Neural progenitor cell (in vitro differentiated cells): ENCODE data around the gene CCDC51. TPM values are rescaled to one million over a fixed set of nuclear protein-coding genes. Genes with fewer than 3 reads are reported as not detected.

Experiments used
- DNase-seq: peaks from one replicate; pipeline ENCODE4 v3.0.0-alpha.2; 2016; ENCODE audit warnings: low spot score
- H2AFZ ChIP-seq: fragments of 200-600 bp; sonication (generic); replicated peaks from 2 replicates; pipeline ENCODE4 v1.6.1; 2016; ENCODE audit warnings: antibody characterized with exemption
- H3F3A ChIP-seq: fragments of 200-600 bp; sonication (generic); 2 replicates; pipeline ENCODE4 v1.6.1; 2016; ENCODE audit warnings: antibody characterized with exemption, low read depth
- H3K27ac ChIP-seq: fragments of 200-600 bp; sonication (generic); 2 replicates; pipeline ENCODE4 v1.5.1; 2016; ENCODE audit warnings: mild to moderate bottlenecking
- H3K27me3 ChIP-seq: fragments of 200-600 bp; sonication (generic); 2 replicates; pipeline ENCODE4 v1.6.1; 2016; ENCODE audit warnings: mild to moderate bottlenecking, moderate library complexity
- H3K36me3 ChIP-seq: fragments of 200-600 bp; sonication (generic); 2 replicates; pipeline ENCODE4 v1.5.1; 2016
- H3K4me1 ChIP-seq: fragments of 200-600 bp; sonication (generic); 2 replicates; pipeline ENCODE4 v1.6.1; 2016; ENCODE audit warnings: mixed run types
- H3K4me2 ChIP-seq: fragments of 200-600 bp; sonication (generic); 2 replicates; pipeline ENCODE4 v1.6.1; 2016
- H3K4me3 ChIP-seq: fragments of 200-600 bp; sonication (generic); 2 replicates; pipeline ENCODE4 v1.5.1; 2016
- H3K79me2 ChIP-seq: fragments of 200-600 bp; sonication (generic); 2 replicates; pipeline ENCODE4 v1.6.1; 2016; ENCODE audit warnings: low read depth
- H3K9ac ChIP-seq: fragments of 200-600 bp; sonication (generic); 2 replicates; pipeline ENCODE4 v1.6.1; 2016
- H3K9me3 ChIP-seq: fragments of 200-600 bp; sonication (generic); 2 replicates; pipeline ENCODE4 v1.5.1; 2016; ENCODE audit warnings: low read depth
- H4K20me1 ChIP-seq: fragments of 200-600 bp; sonication (generic); 2 replicates; pipeline ENCODE4 v1.6.1; 2016; ENCODE audit warnings: low read depth
- H3K27ac Mint-ChIP-seq: 3 replicates; pipeline ENCODE4 v1.8.0; 2021; ENCODE audit warnings: mixed read lengths
- H3K27me3 Mint-ChIP-seq: 2 replicates; pipeline ENCODE4 v1.8.0; 2022; ENCODE audit warnings: low read depth, mild to moderate bottlenecking, inconsistent platforms, moderate library complexity, mixed read lengths; ENCODE audit not compliant: insufficient read depth
- H3K36me3 Mint-ChIP-seq: 3 replicates; pipeline ENCODE4 v1.8.0; 2021; ENCODE audit warnings: mixed read lengths
- H3K4me1 Mint-ChIP-seq: 3 replicates; pipeline ENCODE4 v1.8.0; 2021; ENCODE audit warnings: mixed read lengths
- H3K4me3 Mint-ChIP-seq: 3 replicates; pipeline ENCODE4 v1.8.0; 2021; ENCODE audit warnings: mild to moderate bottlenecking, moderate library complexity, mixed read lengths
- H3K9me3 Mint-ChIP-seq: 3 replicates; pipeline ENCODE4 v1.8.0; 2020; ENCODE audit warnings: mixed read lengths
- EZH2 ChIP-seq: fragments of 200-600 bp; sonication (generic); IDR thresholded peaks from 2 replicates; pipeline ENCODE4 v1.6.1; 2017; ENCODE audit warnings: antibody characterized with exemption, mild to moderate bottlenecking, moderate library complexity
- EZH2phosphoT487 ChIP-seq: fragments of 200-600 bp; sonication (generic); IDR thresholded peaks from 2 replicates; pipeline ENCODE4 v1.6.1; 2017; ENCODE audit warnings: antibody characterized with exemption
- total RNA-seq: library from RNA; depleted of rRNA; stranded (reverse); fragments of >200 nt; gene quantifications from 2 replicates; pipeline ENCODE4 v1.2.3, GENCODE V29; 2015; ENCODE audit warnings: low replicate concordance
- TF ChIP-seq, protein P1 (sequence below): fragments of 200-600 bp; sonication (generic); IDR thresholded peaks from 2 replicates; pipeline ENCODE4 v1.5.1; 2017; ENCODE audit warnings: antibody characterized with exemption, mild to moderate bottlenecking

The CCDC51 gene
- total RNA-seq, 1 donor from 2014 or later: 13.9 TPM

- Mint-ChIP-seq H3K36me3 (peaks cover 6% of the 10 kb centered on the region), H3K27me3 (no peaks in the 10 kb centered on the region), H3K4me1 (peaks cover 47% of the 10 kb centered on the region), H3K27ac (peak within 1 kb of the TSS; percentile 87), H3K4me3 (peak within 1 kb of the TSS; percentile 91), H3K9me3 (no peaks in the 10 kb centered on the region)
- peak within 1 kb of the TSS; percentile 91 for H3K9ac ChIP-seq
- TF ChIP-seq EZH2: no peak
- TF ChIP-seq, protein P1, sequence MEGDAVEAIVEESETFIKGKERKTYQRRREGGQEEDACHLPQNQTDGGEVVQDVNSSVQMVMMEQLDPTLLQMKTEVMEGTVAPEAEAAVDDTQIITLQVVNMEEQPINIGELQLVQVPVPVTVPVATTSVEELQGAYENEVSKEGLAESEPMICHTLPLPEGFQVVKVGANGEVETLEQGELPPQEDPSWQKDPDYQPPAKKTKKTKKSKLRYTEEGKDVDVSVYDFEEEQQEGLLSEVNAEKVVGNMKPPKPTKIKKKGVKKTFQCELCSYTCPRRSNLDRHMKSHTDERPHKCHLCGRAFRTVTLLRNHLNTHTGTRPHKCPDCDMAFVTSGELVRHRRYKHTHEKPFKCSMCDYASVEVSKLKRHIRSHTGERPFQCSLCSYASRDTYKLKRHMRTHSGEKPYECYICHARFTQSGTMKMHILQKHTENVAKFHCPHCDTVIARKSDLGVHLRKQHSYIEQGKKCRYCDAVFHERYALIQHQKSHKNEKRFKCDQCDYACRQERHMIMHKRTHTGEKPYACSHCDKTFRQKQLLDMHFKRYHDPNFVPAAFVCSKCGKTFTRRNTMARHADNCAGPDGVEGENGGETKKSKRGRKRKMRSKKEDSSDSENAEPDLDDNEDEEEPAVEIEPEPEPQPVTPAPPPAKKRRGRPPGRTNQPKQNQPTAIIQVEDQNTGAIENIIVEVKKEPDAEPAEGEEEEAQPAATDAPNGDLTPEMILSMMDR: no peak
- no peak for TF ChIP-seq EZH2phosphoT487
- peak within 1 kb of the TSS; percentile 97 for H3K4me3 ChIP-seq
- H3K36me3 ChIP-seq: no peaks in the 10 kb centered on the region
- H3K4me1 ChIP-seq: peaks cover 36% of the 10 kb centered on the region
- peaks cover 62% of the 10 kb centered on the region for H3K79me2 ChIP-seq
- H2AFZ ChIP-seq: peak within 1 kb of the TSS; percentile 76
- peaks cover 45% of the 10 kb centered on the region for H3F3A ChIP-seq
- H3K4me2 ChIP-seq: peak within 1 kb of the TSS; percentile 97
- H3K27ac ChIP-seq: peak within 1 kb of the TSS; percentile 93
- H4K20me1 ChIP-seq: peaks cover 35% of the 10 kb centered on the region
- no peaks in the 10 kb centered on the region for H3K27me3 ChIP-seq
- DNase-seq: peak; percentile 88
- no peaks in the 10 kb centered on the region for H3K9me3 ChIP-seq
These were observed 9.8 kb downstream of the CCDC51 start, which contains the start of gene PLXNB1 for GRCh38 chr3:48429960-48430707. TSS of gene PLXNB1 (minus strand) at chr3:48430086. CDS start at chr3:48424611, 5,475 bp downstream.

GRCh38 chr3:48429317-48429959 lies 10.5 kb downstream of the CCDC51 start:
- Histone ChIP-seq H3K4me3 (peak overlapping the region; percentile 97), H3K4me2 (peak overlapping the region; percentile 97), H3K9me3 (no peaks in the 10 kb centered on the region), H2AFZ (peak overlapping the region; percentile 76), H3K27ac (peak overlapping the region; percentile 93), H3K9ac (peak overlapping the region; percentile 91), H4K20me1 (peaks cover 42% of the 10 kb centered on the region), H3F3A (peaks cover 45% of the 10 kb centered on the region), H3K4me1 (peaks cover 36% of the 10 kb centered on the region), H3K79me2 (peaks cover 62% of the 10 kb centered on the region), H3K27me3 (no peaks in the 10 kb centered on the region), H3K36me3 (no peaks in the 10 kb centered on the region)
- Mint-ChIP-seq H3K4me3 (peak overlapping the region; percentile 91), H3K27me3 (no peaks in the 10 kb centered on the region), H3K27ac (peak overlapping the region; percentile 87), H3K9me3 (no peaks in the 10 kb centered on the region), H3K4me1 (peaks cover 53% of the 10 kb centered on the region), H3K36me3 (peaks cover 6% of the 10 kb centered on the region)
- DNase-seq: peak; percentile 92
- TF ChIP-seq EZH2 (no peak), EZH2phosphoT487 (no peak)
- TF ChIP-seq, protein P1: no peak

DNA sequence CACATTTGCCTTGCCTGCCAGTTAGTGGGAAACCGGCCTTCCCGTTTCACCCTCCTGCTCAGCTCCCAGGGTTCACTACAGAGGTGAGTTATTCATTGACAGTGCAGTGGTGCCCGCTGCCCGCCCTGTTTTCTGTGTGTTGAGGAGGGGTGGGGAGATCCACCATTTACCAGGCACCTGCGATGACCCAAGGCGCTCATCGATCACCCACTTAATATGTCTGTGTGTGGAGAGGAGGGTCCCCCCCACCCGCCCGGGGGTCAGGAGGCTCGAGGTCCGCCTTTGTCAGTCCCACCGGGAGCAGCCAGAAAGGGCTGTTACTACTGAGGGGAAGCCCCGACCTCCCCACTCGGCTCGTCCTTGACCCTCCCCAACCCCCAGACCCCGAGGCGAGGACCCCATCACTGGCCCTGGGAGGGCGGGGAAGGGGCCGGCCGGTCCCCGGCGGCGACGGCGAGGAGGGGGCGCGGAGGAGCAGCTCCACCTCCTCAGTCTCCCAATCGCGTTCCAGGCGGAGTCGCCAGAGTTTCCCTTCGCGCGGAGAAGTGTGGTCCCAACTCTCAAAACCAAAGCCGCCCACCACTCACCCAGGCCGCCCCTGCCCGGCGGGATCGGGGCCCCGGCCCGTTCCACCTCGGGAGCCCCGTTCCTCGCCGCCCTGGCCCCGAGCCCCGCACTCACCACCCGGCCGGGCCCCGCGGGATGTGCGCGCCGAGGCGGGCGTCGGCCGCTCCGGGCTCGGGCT lies 11.2 kb downstream of the CCDC51 start:
- H3K4me1 ChIP-seq: peaks cover 36% of the 10 kb centered on the region
- Mint-ChIP-seq H3K4me3 (peak overlapping the region; percentile 91), H3K27ac (peak overlapping the region; percentile 74), H3K9me3 (no peaks in the 10 kb centered on the region), H3K27me3 (no peaks in the 10 kb centered on the region), H3K36me3 (peaks cover 6% of the 10 kb centered on the region), H3K4me1 (peaks cover 46% of the 10 kb centered on the region)
- H3K27me3 ChIP-seq: no peaks in the 10 kb centered on the region
- TF ChIP-seq, protein P1: no peak
- TF ChIP-seq EZH2phosphoT487: no peak
- TF ChIP-seq EZH2: no peak
- peak overlapping the region; percentile 91 for H3K9ac ChIP-seq
- H3K4me3 ChIP-seq: peak overlapping the region; percentile 97
- DNase-seq: peak; percentile 71
- H2AFZ ChIP-seq: peak overlapping the region; percentile 76
- H3K9me3 ChIP-seq: no peaks in the 10 kb centered on the region
- no peaks in the 10 kb centered on the region for H3K36me3 ChIP-seq
- H3F3A ChIP-seq: peaks cover 38% of the 10 kb centered on the region
- H3K4me2 ChIP-seq: peak overlapping the region; percentile 97
- peaks cover 48% of the 10 kb centered on the region for H4K20me1 ChIP-seq
- peaks cover 69% of the 10 kb centered on the region for H3K79me2 ChIP-seq
- peak overlapping the region; percentile 93 for H3K27ac ChIP-seq
